HepG2 (cell line): ENCODE results near the gene MAMSTR. TPM values are rescaled to one million over a fixed set of nuclear protein-coding genes. Genes with fewer than 3 reads are reported as not detected.
A peak's percentile ranks its signal among the peaks of the same experiment; 100 is the strongest.

ENCODE experiments used
- DMAP1 ChIP-seq: IDR thresholded peaks from 2 replicates; pipeline ENCODE4 v1.6.1; 2016
- HES4 ChIP-seq: sonication (generic); formaldehyde crosslinking; IDR thresholded peaks from 2 replicates; pipeline ENCODE4 v1.9.0; 2021; ENCODE audit warnings: mild to moderate bottlenecking, missing genetic modification reagents, borderline replicate concordance
- MED13 ChIP-seq: sonication (generic); formaldehyde crosslinking; IDR thresholded peaks from 2 replicates; pipeline ENCODE4 v1.5.0; 2020; ENCODE audit warnings: missing genetic modification reagents
- NFE2L2 ChIP-seq: fragments of 150-350 bp; IDR thresholded peaks from 2 replicates; pipeline ENCODE4 v1.6.1; 2014; ENCODE audit warnings: low read length
- ZFP36L2 ChIP-seq: sonication (generic); formaldehyde crosslinking; IDR thresholded peaks from 2 replicates; pipeline ENCODE4 v1.4.0; 2020; ENCODE audit warnings: missing genetic modification reagents
- ZNF616 ChIP-seq: sonication (generic); formaldehyde crosslinking; IDR thresholded peaks from 2 replicates; pipeline ENCODE4 v1.5.0; 2020; ENCODE audit warnings: low read depth, mild to moderate bottlenecking, missing genetic modification reagents
- polyA plus RNA-seq, 8 experiments: library from polyadenylated mRNA; depleted of rRNA in 3 of 8; stranded (reverse) in 7 of 8; unstranded in 1 of 8; fragments of >200 nt; fragmentation: Illumina TruSeq in 4 of 8; extraction: Trizol in 4 of 8; gene quantifications; 2 replicates each; pipeline versions ENCODE4 v1.2.1 to v1.2.3, GENCODE V29; 2011 to 2016; ENCODE audit warnings: low read depth in 4 of 8, missing spikeins in 1 of 8, mixed read lengths in 1 of 8; ENCODE audit not compliant: insufficient read depth in 1 of 8
- total RNA-seq, 5 experiments: library from RNA; depleted of rRNA; stranded (reverse); fragments of >200 nt; fragmentation: Illumina TruSeq; extraction: Trizol; gene quantifications; 2 replicates each; pipeline ENCODE4 v1.2.3, GENCODE V29; 2016; ENCODE audit warnings: low read depth in 1 of 5
- TF ChIP-seq, protein P1 (sequence below): sonication (generic); formaldehyde crosslinking; IDR thresholded peaks from 2 replicates; pipeline ENCODE4 v1.9.0; 2021; ENCODE audit warnings: missing genetic modification reagents, borderline replicate concordance
- TF ChIP-seq, protein P2 (sequence below): sonication (generic); formaldehyde crosslinking; IDR thresholded peaks from 2 replicates; pipeline ENCODE4 v1.4.0; 2020; ENCODE audit warnings: missing genetic modification reagents
- TF ChIP-seq, protein P3 (sequence below), 2 experiments: sonication (generic) in 1 of 2; formaldehyde crosslinking in 1 of 2; IDR thresholded peaks; 2 replicates each; pipeline versions ENCODE4 v1.6.1 to v1.9.0; 2014 to 2022; ENCODE audit warnings: antibody characterized with exemption in 1 of 2, borderline replicate concordance in 1 of 2, inconsistent platforms in 1 of 2, low read depth in 1 of 2, missing genetic modification reagents in 1 of 2
- TF ChIP-seq, protein P4 (sequence below): sonication (generic); formaldehyde crosslinking; IDR thresholded peaks from 2 replicates; pipeline ENCODE4 v1.4.0; 2020; ENCODE audit warnings: missing genetic modification reagents

The MAMSTR gene
- total and polyA plus RNA-seq, 2 of the 13 experiments (the other 11 are each of a cell fraction or from before 2014, with no cell fraction given), result 2.2 to 2.4 TPM

DNA sequence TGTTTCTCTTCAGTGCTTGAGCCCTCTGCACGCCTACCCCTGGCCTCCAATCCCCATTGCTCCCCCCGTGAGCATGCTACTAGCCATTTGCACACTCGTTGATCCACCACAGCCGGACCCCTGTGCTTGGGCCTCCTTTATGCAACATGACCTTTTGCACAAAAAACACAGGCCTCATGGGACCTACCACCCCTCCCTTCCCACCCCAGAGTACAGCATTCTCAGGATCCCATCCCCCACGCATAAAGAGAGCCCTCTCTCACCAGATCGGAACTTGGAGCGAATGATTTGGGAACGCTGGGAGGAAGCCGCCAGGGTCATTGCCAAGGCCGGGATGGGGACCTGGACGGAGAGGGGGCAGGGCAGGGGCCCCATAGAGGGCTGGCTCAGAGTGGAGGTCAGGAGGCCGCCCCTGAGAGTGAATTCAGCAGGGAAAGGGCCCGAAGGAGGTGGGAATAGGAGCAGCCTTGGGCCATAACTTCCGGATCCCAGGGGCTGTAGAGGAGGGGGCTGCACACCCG lies 754 bp downstream of the MAMSTR start (continued):
- TF ChIP-seq, protein P1, sequence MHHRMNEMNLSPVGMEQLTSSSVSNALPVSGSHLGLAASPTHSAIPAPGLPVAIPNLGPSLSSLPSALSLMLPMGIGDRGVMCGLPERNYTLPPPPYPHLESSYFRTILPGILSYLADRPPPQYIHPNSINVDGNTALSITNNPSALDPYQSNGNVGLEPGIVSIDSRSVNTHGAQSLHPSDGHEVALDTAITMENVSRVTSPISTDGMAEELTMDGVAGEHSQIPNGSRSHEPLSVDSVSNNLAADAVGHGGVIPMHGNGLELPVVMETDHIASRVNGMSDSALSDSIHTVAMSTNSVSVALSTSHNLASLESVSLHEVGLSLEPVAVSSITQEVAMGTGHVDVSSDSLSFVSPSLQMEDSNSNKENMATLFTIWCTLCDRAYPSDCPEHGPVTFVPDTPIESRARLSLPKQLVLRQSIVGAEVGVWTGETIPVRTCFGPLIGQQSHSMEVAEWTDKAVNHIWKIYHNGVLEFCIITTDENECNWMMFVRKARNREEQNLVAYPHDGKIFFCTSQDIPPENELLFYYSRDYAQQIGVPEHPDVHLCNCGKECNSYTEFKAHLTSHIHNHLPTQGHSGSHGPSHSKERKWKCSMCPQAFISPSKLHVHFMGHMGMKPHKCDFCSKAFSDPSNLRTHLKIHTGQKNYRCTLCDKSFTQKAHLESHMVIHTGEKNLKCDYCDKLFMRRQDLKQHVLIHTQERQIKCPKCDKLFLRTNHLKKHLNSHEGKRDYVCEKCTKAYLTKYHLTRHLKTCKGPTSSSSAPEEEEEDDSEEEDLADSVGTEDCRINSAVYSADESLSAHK (CRISPR knock-in tag), result no peak
- TF ChIP-seq HES4 (no peak), NFE2L2 (no peak), MED13 (CRISPR knock-in tag) (0 out of 2 replicates have a peak, but pooled peaks have one; percentile 33), ZFP36L2 (CRISPR knock-in tag) (no peak), DMAP1 (CRISPR knock-in tag) (peak; percentile 45; the same call in 1 of the 2 replicates), ZNF616 (CRISPR knock-in tag) (no peak)
- TF ChIP-seq, protein P2, sequence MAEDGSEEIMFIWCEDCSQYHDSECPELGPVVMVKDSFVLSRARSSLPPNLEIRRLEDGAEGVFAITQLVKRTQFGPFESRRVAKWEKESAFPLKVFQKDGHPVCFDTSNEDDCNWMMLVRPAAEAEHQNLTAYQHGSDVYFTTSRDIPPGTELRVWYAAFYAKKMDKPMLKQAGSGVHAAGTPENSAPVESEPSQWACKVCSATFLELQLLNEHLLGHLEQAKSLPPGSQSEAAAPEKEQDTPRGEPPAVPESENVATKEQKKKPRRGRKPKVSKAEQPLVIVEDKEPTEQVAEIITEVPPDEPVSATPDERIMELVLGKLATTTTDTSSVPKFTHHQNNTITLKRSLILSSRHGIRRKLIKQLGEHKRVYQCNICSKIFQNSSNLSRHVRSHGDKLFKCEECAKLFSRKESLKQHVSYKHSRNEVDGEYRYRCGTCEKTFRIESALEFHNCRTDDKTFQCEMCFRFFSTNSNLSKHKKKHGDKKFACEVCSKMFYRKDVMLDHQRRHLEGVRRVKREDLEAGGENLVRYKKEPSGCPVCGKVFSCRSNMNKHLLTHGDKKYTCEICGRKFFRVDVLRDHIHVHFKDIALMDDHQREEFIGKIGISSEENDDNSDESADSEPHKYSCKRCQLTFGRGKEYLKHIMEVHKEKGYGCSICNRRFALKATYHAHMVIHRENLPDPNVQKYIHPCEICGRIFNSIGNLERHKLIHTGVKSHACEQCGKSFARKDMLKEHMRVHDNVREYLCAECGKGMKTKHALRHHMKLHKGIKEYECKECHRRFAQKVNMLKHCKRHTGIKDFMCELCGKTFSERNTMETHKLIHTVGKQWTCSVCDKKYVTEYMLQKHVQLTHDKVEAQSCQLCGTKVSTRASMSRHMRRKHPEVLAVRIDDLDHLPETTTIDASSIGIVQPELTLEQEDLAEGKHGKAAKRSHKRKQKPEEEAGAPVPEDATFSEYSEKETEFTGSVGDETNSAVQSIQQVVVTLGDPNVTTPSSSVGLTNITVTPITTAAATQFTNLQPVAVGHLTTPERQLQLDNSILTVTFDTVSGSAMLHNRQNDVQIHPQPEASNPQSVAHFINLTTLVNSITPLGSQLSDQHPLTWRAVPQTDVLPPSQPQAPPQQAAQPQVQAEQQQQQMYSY (CRISPR knock-in tag), result no peak
- TF ChIP-seq, protein P3, sequence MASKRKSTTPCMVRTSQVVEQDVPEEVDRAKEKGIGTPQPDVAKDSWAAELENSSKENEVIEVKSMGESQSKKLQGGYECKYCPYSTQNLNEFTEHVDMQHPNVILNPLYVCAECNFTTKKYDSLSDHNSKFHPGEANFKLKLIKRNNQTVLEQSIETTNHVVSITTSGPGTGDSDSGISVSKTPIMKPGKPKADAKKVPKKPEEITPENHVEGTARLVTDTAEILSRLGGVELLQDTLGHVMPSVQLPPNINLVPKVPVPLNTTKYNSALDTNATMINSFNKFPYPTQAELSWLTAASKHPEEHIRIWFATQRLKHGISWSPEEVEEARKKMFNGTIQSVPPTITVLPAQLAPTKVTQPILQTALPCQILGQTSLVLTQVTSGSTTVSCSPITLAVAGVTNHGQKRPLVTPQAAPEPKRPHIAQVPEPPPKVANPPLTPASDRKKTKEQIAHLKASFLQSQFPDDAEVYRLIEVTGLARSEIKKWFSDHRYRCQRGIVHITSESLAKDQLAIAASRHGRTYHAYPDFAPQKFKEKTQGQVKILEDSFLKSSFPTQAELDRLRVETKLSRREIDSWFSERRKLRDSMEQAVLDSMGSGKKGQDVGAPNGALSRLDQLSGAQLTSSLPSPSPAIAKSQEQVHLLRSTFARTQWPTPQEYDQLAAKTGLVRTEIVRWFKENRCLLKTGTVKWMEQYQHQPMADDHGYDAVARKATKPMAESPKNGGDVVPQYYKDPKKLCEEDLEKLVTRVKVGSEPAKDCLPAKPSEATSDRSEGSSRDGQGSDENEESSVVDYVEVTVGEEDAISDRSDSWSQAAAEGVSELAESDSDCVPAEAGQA (IDR thresholded peaks at IDR 0.05; ENCODE audit: low read depth), result no peak
- TF ChIP-seq, protein P3 (CRISPR knock-in tag; IDR thresholded peaks at IDR 0.05; ENCODE audit: borderline replicate concordance), result no peak
- TF ChIP-seq, protein P4, sequence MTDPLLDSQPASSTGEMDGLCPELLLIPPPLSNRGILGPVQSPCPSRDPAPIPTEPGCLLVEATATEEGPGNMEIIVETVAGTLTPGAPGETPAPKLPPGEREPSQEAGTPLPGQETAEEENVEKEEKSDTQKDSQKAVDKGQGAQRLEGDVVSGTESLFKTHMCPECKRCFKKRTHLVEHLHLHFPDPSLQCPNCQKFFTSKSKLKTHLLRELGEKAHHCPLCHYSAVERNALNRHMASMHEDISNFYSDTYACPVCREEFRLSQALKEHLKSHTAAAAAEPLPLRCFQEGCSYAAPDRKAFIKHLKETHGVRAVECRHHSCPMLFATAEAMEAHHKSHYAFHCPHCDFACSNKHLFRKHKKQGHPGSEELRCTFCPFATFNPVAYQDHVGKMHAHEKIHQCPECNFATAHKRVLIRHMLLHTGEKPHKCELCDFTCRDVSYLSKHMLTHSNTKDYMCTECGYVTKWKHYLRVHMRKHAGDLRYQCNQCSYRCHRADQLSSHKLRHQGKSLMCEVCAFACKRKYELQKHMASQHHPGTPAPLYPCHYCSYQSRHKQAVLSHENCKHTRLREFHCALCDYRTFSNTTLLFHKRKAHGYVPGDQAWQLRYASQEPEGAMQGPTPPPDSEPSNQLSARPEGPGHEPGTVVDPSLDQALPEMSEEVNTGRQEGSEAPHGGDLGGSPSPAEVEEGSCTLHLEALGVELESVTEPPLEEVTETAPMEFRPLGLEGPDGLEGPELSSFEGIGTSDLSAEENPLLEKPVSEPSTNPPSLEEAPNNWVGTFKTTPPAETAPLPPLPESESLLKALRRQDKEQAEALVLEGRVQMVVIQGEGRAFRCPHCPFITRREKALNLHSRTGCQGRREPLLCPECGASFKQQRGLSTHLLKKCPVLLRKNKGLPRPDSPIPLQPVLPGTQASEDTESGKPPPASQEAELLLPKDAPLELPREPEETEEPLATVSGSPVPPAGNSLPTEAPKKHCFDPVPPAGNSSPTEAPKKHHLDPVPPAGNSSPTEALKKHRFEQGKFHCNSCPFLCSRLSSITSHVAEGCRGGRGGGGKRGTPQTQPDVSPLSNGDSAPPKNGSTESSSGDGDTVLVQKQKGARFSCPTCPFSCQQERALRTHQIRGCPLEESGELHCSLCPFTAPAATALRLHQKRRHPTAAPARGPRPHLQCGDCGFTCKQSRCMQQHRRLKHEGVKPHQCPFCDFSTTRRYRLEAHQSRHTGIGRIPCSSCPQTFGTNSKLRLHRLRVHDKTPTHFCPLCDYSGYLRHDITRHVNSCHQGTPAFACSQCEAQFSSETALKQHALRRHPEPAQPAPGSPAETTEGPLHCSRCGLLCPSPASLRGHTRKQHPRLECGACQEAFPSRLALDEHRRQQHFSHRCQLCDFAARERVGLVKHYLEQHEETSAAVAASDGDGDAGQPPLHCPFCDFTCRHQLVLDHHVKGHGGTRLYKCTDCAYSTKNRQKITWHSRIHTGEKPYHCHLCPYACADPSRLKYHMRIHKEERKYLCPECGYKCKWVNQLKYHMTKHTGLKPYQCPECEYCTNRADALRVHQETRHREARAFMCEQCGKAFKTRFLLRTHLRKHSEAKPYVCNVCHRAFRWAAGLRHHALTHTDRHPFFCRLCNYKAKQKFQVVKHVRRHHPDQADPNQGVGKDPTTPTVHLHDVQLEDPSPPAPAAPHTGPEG, result no peak; the same call in 1 of the 2 replicates
